ENCODE results near the gene SEMA4G.
A peak's percentile ranks its signal among the peaks of the same experiment; 100 is the strongest.

The SEMA4G gene

DNA sequence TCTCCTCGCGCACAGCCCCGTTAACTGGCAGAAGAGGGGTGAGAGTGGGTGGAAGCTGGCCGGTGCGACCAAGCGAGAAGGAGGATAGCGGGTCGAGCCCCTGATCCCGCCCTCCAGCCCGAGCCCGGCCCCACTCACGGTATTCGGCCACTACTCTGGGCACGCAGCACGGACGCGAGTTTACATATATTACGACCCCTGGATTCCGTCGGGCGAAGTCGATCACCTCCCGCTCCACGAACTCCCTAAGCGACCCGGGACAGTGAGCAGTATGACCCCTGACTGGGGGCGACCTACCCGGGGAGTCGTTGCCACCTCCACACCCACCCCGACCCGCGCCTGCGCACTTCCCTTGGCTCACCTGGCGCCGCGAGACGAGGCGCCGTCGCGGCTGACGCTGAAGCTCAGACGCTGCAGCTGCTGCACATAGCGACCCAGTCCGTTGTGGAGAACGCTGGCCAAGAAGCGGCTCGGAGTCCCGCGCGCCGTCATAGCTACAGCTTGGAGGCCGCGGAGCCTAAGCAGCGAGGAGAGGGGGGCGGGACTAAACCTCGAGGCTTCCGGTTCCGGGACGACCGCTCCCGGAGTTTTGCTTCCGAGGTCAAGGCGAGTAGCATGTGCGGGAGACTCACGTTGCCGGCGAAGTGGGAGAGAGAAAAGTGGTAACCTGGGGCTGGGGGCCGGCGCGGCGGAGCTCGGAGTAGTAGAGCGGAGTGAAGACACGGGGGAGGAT lies 17.8 kb downstream of the SEMA4G start, which contains the start of the genes MRPL43 and TWNK:
TSS of gene MRPL43 (minus strand) at position 546 of the 733 bp plus-strand sequence. CDS start at position 492, 54 bp downstream.
TSS of gene TWNK (plus strand) at position 592 of the 733 bp plus-strand sequence. CDS start 668 bp downstream, outside the sequence.
- DNase-seq (ENCODE audit: low read depth) = peak; percentile 81

DNA sequence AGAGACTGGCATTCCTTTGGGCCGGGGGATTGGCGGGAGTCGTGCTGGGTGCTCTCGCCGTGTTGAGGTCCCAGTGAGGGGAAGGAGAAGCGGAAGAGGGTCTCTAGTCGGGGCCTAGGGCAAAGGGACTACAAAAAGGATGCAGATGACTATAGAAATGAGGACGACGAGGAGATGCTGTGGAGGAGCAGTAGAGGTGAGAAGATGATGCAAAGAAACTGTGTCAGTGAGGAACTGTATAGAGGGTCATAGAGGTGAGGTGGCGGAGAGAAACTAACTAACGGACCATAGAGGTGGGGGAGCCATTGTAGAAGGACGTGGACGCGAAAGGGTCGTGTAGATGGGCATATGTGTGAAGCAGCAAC lies 18.4 kb downstream of the SEMA4G start:
- DNase-seq (ENCODE audit: low read depth) = no peak

DNA sequence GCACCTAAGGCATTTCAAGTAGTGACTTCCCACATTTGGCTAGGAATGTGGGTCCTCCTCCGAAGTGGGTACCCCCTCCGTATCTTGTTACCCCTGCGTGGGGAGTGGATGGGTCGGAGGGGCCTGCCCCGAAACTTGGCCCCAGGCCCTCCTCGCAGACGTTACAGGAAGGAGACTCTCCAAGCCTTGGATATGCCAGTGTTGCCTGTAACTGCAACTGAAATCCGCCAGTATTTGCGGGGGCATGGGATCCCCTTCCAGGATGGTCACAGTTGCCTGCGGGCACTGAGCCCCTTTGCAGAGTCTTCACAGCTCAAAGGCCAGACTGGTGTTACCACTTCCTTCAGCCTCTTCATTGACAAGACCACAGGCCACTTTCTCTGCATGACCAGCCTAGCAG lies 18.9 kb downstream of the SEMA4G start:
- DNase-seq (ENCODE audit: low read depth) = no peak

DNA sequence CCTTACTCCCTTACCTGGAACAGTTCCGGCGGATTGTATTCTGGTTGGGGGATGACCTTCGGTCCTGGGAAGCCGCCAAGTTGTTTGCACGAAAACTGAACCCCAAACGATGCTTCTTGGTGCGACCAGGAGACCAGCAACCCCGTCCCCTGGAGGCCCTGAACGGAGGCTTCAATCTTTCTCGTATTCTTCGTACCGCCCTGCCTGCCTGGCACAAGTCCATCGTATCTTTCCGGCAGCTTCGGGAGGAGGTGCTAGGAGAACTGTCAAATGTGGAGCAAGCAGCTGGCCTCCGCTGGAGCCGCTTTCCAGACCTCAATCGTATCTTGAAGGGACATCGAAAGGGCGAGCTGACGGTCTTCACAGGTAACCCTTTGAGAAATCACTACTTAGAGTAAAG lies 19.8 kb downstream of the SEMA4G start:
- no peak for DNase-seq (ENCODE audit: low read depth)

DNA sequence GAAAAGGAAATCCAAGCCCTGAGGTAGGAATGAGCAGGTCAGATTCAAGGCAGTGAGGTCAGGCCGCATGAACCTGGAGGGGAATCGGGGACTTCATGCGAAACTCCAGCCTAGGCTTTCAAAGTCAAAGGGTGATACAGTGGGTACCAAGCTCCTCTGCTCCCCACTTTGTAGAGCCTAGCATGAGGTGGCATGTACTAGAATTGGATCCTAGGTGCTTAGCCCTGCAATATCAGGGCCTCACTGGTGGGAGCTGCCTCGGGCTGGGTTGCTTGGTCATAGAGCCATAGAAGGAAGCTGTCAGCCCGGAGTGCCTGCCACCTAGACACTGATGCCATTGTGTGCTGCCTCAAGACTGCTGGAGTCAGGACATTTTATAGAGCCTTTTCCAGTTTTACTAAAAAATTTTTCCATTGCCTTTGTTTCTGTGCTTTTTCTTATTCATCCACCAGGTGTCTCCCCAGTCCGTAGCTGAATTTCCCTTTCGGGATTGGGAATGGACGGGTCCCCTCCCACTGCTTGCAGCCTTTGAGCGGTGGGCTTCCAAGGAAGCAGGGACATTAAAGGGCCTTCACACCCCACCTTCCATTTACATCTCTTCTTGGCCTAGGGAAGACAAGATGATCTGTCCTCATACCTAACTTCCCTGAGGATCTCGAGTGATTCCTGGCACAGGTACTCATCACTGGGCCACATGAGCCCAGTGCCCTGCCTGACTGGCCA lies 24.8 kb downstream of the SEMA4G start:
- DNase-seq (ENCODE audit: low read depth) = no peak

DNA sequence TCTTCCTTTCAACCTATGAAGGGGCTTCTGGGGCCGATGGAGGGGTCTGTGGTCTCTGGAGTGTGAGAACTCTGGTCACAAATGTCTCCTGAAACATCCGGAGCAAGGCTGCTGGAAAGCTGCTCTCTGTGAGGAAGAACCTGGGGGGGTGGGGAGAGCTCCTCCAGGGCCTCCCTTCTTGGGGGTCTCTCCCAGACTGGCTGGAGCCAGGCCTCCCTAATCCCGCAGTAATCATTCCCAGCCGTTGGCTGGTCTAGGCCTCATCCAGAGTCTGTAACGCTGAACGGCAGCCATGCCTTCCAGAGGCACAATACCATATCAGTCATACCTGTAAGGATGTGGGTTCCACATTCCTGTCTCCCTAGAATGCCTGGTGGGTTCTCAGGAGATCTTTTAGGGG lies 25.9 kb downstream of the SEMA4G start:
- no peak for DNase-seq (ENCODE audit: low read depth)

DNA sequence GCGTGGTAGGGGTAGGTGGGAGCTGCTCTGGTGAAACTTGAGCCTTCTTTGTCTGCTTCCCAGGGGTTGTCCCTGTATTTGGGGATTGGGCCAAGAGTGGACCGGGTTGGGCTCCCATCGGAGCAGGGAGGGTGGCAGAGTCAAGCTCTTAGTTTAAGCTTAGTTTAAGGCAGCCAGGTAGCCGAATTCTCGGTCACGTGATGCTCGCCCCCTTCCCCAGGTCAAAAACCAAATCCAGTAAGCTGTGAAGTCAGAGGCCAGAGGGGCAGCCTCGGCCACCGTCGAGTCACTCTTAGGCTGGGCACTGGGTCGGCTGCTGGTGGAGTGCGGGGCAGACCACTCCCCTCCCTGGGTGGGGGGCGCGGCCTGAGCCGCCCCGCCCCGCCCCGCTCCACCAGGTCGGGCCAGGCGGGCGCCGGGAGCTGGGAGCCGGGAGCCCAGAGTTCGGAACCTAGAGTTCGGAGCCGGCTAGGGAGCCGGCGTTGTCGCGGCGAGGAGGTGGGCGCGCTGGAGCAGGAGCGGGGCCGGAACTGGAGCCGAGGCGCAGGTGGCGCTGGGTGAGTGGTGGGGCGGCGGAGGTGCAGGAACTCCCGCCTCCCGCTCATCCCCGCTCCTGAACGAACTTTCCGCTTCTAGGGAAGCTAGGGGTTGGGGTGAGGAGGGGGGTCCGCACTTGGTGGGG lies 27.5 kb downstream of the SEMA4G start:
- no peak for DNase-seq (ENCODE audit: low read depth)

DNA sequence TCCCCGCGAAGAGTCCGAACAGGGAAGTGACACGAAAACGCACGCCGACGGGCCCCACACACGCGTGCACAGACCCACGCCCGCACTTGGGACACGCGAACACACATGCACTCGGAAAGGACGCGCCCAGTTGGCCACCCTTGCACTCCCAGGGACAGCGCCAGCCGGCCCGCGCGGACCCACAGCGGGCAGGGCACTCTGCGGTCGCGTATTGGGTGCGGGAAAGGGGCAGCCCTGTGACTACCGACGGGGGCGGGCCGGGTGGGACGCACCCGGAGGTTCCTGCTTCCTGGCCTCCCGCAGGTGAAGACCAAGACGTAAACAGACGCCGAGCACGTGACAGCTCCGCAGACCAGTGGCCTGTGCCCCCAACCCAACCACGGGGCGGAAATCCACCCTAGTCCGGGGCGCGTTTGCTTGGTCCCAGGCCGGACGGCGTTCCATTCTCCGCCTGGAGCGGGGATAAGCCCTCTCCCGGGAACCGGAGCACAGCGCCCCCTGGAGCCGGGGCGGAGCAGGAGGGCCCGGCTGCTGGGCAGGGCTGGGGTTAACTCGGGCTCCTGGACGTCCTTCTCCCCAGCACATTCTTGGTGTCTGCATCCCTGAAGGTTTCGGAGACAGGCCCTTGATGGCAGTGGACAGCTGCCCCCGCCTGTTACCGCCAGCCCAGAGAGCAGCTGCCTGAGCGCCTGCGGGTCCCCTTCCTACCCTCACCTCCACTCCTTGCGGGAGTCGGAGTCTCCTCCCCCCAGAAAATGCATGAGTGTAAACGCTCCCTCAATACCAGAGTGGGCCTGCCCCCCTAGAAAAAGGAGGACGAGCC lies 28.3 kb downstream of the SEMA4G start:
- peak; percentile 59 for DNase-seq (ENCODE audit: low read depth)

DNA sequence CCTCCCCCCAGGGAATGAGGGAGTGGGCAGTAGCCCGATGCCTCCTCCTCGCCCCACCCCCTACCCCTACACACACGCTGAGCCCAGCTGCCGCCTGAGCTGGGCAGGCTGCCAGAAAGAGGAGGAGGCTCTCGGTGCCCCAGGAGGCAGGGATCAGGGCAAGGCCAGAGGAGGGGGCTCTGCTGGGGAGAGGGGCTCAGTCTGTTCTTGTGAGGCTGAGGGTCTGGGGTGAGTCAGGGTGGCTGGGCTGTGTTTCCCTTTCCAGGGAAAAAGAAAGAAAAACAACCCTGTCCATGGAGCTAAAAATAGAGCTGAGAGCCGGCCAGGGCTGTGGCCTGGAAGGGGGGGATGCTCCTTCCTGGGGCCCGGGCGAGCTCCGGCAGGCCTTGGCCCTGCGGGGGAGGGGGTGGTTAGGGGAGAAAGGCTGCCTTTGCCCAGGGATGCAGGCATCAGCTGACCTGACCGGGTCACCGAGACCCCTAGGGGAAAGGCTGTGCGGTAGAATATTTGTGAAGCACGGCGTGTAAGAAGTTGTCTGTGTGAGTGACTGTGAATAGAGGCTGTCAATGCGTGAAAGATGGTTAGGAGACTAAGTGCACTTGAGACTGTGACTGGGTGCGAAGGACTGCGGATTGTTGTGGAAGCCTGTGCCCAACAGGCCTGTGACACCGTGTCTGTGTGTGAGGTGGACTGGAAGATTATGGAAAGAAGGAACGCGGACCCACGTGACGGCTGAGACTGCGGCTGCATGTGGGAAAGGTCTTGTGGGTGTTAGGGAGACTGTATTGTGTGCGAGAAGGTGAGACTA lies 29.1 kb downstream of the SEMA4G start:
- no peak for DNase-seq (ENCODE audit: low read depth)

DNA sequence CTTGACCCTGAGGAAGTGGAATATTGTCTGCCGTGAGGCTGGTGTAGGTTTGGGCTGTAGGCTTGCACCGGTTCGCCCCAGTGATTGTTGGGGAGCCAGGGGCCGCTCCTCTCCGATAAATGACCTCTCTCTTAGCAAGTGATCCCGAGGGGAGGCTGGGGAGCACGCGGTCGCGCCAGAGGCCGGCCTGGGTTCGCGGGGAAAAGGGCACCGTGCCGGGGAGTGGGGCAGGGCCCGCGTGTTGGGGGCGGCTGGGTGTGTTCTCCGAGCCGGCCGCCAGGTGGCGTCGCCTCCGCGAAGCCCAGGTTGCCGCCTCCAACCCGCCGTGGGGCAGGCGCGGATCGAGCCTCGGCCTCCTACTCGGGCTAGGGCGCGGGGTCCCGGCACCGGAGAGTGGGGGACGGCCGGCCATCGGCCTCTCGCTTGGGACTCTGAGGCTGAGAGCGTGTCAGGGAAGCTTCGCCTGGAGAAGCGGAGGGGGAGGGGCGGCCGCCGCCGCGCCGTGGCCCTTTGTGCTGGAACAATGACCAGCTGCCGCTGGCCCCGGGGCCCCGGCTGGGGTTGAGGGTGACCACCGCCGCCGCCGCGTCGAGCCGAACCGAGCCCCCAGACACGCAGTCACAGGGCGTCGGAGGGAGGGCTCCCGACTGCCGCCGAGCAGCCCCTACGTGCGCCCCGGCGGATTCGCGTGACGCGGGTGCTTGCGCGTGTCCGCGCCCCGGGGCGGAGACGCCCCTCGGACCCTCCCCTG lies 29.9 kb downstream of the SEMA4G start:
- DNase-seq (ENCODE audit: low read depth) = peak; percentile 66

DNA sequence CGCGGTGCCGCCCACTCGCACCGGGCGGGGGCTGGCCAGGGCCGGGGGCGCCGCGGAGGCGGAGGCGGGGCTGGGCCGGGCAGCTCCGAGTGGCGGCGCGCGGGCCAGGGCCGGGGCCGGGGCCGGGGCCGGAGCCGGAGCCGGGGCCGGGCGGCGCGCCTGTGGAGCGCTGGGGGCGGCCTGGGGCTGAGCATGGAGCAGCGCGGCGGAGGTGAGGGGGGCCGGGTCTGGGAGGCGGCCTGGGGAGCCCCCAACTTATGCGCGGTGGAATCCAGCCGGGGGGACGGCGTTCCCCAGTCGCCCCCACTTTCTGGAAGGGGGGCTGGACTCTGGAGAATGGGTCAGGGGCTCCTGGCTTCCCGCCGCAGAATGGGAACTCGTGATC lies 30.4 kb downstream of the SEMA4G start, which contains the start of gene LZTS2:
TSS of gene LZTS2 (plus strand) at position 67 of the 385 bp plus-strand sequence. CDS start 2,731 bp downstream, outside the sequence.
- no peak for DNase-seq (ENCODE audit: low read depth)

DNA sequence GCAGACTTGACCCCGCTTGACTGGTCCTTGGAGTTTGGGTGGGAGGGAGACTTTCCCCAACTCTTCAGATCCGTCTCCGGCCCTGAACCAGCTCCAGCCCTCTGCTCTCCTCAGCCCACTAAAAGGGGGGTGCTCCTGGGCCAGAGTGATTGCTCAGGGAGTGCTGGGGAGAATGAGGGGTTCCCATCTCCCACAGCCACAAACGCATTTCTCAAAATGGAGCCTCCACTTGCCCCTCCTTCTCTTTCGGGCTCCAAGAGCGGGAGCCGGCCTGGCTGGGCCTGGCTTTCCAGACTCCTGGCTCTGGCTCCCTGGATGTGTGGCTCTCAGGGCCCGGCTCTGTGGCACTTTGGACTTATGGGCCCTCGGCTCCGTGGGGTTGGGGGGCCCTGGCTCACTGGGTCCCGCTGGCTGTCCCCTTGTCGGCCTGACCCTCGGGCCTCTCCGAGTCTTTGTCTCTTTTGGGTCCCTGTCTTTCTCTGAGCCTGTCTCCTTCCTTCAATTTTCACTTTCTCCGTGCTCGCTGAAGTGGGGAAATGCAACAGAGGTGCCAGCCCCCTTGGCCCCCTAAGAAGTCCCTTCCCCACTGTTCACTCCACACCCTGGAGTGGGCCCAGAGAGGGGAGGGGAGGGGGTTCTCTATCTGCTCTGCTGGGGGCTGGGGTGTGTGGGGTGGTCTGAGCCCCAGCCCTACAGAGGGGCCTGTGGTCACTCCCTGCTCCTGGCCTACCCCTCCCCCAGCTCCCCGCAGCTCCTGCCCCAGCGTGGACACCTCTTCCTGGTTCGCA lies 31.0 kb downstream of the SEMA4G start:
- DNase-seq (ENCODE audit: low read depth) = no peak

DNA sequence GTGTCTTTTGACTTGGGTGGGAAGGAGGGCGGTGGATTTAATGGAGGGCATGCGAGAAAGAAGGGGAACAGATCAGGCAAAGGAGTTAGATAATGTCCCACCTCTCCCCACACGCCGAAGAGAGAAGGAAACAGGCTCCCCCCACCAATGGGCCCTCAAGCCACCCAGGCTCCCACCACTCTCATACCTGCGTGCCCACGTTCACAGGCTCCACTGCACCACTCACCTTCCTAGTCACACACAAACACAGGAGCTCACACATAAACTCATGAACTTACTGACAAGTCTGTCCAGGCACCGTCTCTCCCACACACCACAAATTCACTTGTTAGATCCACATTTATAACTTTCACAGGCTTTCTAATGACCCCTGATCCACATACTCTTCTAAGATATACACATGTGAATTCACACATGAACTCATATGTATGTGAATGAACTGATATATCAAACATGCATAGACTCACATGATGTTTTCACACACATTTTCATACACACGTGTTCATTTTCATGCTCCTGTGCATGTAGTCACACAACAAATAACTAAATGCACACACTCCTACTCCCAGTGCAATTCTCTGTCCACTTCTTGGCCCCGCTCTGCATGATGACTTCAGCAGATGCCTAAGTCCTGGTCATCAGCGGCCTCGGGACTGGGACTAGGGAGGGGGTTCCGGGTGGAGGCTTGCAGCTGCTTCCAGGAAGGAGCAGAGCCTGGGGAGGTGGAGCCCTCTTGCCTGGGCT lies 31.8 kb downstream of the SEMA4G start:
- DNase-seq (ENCODE audit: low read depth) = no peak

DNA sequence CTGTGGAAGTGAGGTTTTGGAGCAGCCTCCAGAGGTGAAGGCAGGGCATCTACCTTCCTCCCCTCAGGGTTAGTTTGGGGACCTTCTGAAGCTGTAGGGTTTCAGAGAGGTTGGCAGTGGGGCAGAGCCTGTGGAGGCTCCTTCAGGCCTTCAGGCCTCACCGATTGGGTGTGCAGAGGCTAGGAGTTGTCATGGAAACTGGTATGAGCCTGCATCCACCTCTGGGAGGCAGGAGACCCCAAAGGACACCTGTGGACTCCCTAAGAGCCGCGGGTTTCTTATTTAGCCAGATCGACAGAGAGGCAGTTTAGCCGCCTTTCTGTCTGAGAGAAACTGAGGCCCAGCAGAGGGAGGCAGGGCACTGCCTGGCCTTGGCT lies 32.3 kb downstream of the SEMA4G start:
- DNase-seq (ENCODE audit: low read depth) = no peak

DNA sequence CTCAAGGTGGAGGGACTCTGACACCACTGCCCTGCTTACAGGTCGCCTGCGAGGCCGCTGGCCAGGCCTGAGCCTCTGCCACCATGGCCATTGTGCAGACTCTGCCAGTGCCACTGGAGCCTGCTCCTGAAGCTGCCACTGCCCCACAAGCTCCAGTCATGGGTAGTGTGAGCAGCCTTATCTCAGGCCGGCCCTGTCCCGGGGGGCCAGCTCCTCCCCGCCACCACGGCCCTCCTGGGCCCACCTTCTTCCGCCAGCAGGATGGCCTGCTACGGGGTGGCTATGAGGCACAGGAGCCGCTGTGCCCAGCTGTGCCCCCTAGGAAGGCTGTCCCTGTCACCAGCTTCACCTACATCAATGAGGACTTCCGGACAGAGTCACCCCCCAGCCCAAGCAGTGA lies 33.2 kb downstream of the SEMA4G start:
- DNase-seq (ENCODE audit: low read depth) = no peak

DNA sequence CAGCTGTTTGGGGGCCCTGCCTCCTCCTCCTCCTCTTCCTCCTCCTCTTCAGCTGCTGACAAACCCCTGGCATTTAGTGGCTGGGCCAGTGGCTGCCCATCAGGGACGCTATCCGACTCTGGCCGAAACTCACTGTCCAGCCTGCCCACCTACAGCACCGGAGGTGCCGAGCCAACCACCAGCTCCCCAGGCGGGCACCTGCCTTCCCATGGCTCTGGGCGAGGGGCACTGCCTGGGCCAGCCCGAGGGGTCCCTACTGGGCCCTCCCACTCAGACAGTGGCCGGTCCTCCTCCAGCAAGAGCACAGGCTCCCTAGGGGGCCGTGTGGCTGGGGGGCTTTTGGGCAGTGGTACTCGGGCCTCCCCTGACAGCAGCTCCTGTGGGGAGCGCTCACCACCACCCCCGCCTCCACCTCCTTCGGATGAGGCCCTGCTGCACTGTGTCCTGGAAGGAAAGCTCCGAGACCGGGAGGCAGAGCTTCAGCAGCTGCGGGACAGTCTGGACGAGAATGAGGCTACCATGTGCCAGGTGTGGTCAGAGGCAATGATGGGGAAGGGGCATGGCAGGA lies 34.4 kb downstream of the SEMA4G start:
- DNase-seq (ENCODE audit: low read depth) = no peak

DNA sequence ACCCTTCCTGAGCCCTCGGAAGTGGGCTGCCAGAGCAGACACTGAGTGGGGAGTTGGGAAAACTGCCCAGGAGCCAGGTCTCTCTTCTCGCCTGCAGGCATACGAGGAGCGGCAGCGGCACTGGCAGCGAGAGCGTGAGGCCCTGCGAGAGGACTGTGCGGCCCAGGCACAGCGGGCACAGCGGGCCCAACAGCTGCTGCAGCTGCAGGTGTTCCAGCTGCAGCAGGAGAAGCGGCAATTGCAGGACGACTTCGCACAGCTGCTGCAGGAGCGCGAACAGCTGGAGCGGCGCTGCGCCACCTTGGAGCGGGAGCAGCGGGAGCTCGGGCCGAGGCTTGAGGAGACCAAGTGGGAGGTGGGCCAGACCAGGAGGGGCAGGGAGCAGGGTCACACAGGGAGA lies 36.1 kb downstream of the SEMA4G start:
- DNase-seq (ENCODE audit: low read depth) = no peak

DNA sequence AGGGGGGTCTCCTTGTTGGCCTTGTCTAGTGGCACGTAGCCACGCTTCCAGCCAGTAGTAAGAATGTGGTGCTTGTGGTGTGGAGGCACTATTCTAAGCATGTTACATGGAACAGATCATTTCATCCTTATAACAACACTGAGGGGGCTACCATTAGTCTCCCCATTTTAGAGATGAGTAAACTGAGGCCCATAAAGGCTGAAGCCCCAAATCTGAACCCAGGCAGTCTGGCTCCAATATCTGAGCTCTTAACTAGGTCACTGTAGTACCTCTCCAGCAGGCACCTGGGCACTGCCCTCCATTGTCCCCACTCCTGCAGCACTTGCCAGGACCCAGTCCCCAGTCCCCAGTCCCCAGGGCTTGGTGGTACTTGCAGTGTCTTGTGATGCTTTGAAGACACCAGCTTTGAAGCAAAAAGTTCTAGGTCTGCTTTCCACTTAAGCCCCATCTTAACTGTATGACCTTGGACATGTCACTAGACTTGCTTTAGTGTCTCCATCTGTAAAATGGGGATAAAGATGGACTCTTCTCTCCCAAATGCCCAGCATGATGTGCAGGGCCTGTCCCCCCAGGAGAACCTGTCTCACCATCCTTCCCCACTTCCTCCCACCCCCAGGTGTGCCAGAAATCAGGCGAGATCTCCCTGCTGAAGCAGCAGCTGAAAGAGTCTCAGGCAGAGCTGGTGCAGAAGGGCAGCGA lies 36.7 kb downstream of the SEMA4G start:
- DNase-seq (ENCODE audit: low read depth) = no peak
